ENCODE measurements around the gene DLD. TPM values are rescaled to one million over a fixed set of nuclear protein-coding genes. Genes with fewer than 3 reads are reported as not detected.

The DLD gene
- total and polyA plus RNA-seq, 4 donors = 19.3 to 101 (median 80.2) TPM

DNA sequence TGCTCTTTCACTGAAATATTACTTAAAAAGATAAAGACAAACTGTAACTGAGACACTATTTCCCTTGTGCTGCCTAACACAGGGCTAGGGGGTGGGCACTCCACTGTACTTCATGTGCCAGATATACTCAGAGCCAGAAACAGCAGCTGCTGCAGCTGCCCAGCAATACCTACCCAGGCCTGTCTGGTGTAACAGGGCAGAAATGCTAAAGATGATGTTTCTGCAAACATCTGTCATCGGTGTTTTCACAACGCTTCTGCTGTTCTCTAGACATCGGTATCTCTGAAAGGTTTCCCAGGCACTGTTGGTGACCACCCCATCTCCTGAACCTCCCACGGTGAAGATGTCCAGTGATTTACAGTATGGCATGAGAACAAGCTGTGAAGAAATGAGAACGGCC is 69.3 kb downstream of the DLD start:
- WGBS, 2 donors = 87 to 89% methylated on average over 5 of the region's 5 CpGs
- Histone ChIP-seq H3K36me3 (ENCODE audit: control insufficient read depth in 4 of 4, insufficient read depth in 4 of 4, low read length in 4 of 4) (peaks cover 2 to 38% (median 20%) of the 10 kb centered on the region in 4 donors), H3K9me3 (ENCODE audit: control insufficient read depth in 4 of 4, insufficient read depth in 3 of 4, low read length in 3 of 4) (no peaks in the 10 kb centered on the region), H3K4me3 (no peak overlapping the region), H3K27ac (ENCODE audit: low read depth in 1 of 2, low read length in 1 of 2) (no peak overlapping the region), H3K9ac (ENCODE audit: insufficient read depth in 1 of 2, low read length in 2 of 2) (no peak overlapping the region), H3K4me1 (ENCODE audit: control insufficient read depth in 5 of 5, insufficient read depth in 5 of 5, low read length in 5 of 5) (peaks cover 0 to 19% (median 4%) of the 10 kb centered on the region in 5 donors), H3K27me3 (ENCODE audit: control insufficient read depth in 3 of 3, insufficient read depth in 3 of 3, low read length in 2 of 3) (no peaks in the 10 kb centered on the region)
- ATAC-seq (ENCODE audit: insufficient read depth, low FRiP score) (no peak), DNase-seq (no peak)
- TF ChIP-seq, protein P1, sequence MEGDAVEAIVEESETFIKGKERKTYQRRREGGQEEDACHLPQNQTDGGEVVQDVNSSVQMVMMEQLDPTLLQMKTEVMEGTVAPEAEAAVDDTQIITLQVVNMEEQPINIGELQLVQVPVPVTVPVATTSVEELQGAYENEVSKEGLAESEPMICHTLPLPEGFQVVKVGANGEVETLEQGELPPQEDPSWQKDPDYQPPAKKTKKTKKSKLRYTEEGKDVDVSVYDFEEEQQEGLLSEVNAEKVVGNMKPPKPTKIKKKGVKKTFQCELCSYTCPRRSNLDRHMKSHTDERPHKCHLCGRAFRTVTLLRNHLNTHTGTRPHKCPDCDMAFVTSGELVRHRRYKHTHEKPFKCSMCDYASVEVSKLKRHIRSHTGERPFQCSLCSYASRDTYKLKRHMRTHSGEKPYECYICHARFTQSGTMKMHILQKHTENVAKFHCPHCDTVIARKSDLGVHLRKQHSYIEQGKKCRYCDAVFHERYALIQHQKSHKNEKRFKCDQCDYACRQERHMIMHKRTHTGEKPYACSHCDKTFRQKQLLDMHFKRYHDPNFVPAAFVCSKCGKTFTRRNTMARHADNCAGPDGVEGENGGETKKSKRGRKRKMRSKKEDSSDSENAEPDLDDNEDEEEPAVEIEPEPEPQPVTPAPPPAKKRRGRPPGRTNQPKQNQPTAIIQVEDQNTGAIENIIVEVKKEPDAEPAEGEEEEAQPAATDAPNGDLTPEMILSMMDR (IDR thresholded peaks at IDR 0.05; ENCODE audit: control extremely low read depth, extremely low read depth) = no peak

DNA sequence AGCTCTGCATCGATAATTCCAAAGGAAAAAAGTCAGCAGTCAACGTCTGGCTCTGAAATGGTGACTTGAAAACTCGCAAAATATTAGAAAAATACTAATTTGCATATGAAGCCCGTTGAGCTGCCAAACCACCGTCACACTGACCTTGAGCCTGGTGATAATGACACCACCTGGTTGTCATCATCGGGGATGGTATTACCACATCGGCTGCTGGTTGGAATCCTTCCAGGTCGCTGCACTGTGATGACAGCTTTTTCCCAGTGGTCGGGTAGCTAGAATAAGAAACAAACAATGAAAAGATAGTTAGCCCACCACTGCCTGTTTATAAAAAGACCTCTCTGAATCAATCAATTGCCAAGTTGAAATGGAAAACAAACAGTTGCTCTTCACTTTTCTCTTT is 70.4 kb downstream of the DLD start:
- TF ChIP-seq, protein P1 (IDR thresholded peaks at IDR 0.05; ENCODE audit: control extremely low read depth, extremely low read depth) = no peak
- Histone ChIP-seq H3K4me3 (no peak overlapping the region), H3K27me3 (ENCODE audit: control insufficient read depth in 3 of 3, insufficient read depth in 3 of 3, low read length in 2 of 3) (no peaks in the 10 kb centered on the region), H3K36me3 (ENCODE audit: control insufficient read depth in 4 of 4, insufficient read depth in 4 of 4, low read length in 4 of 4) (peaks cover 2 to 34% (median 18%) of the 10 kb centered on the region in 4 donors), H3K9ac (ENCODE audit: insufficient read depth in 1 of 2, low read length in 2 of 2) (no peak overlapping the region), H3K4me1 (ENCODE audit: control insufficient read depth in 5 of 5, insufficient read depth in 5 of 5, low read length in 5 of 5) (peaks cover 0 to 19% (median 4%) of the 10 kb centered on the region in 5 donors), H3K9me3 (ENCODE audit: control insufficient read depth in 4 of 4, insufficient read depth in 3 of 4, low read length in 3 of 4) (no peaks in the 10 kb centered on the region), H3K27ac (ENCODE audit: low read depth in 1 of 2, low read length in 1 of 2) (no peak overlapping the region)
- DNase-seq (peak; percentile 38 to 52 (median 46)), ATAC-seq (ENCODE audit: insufficient read depth, low FRiP score) (no peak)
- 75 to 79% methylated on average over 9 of the region's 9 CpGs for WGBS, 2 donors

DNA sequence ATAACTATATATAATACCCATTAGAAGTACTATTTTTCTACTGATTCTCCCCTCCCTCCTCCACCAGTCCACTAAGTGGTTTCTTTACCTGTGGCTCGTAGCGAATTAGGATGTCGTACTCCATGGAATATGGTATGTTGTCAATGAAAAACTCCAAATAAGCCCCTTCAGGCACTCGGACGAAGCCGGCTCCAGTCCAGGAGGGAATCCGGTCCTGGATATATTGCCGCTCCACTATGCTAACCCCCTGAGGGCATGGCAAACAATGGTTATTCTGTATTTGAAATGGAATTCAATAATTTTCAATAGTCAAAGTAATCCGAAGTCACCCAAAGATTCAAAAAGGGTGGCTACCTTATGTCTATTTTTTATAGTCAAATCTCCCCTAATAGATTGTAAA is 71.8 kb downstream of the DLD start:
- Histone ChIP-seq H3K9ac (ENCODE audit: insufficient read depth in 1 of 2, low read length in 2 of 2) (no peak overlapping the region), H3K36me3 (ENCODE audit: control insufficient read depth in 4 of 4, insufficient read depth in 4 of 4, low read length in 4 of 4) (peaks cover 2 to 44% (median 23%) of the 10 kb centered on the region in 4 donors), H3K27ac (ENCODE audit: low read depth in 1 of 2, low read length in 1 of 2) (no peak overlapping the region), H3K9me3 (ENCODE audit: control insufficient read depth in 4 of 4, insufficient read depth in 3 of 4, low read length in 3 of 4) (no peaks in the 10 kb centered on the region), H3K27me3 (ENCODE audit: control insufficient read depth in 3 of 3, insufficient read depth in 3 of 3, low read length in 2 of 3) (no peaks in the 10 kb centered on the region), H3K4me1 (ENCODE audit: control insufficient read depth in 5 of 5, insufficient read depth in 5 of 5, low read length in 5 of 5) (peaks cover 0 to 16% (median 5%) of the 10 kb centered on the region in 5 donors), H3K4me3 (no peak overlapping the region)
- ATAC-seq (ENCODE audit: insufficient read depth, low FRiP score) (no peak), DNase-seq (no peak)
- TF ChIP-seq, protein P1 (IDR thresholded peaks at IDR 0.05; ENCODE audit: control extremely low read depth, extremely low read depth) = no peak
- 96% methylated on average over 9 of the region's 9 CpGs for WGBS, 2 donors

DNA sequence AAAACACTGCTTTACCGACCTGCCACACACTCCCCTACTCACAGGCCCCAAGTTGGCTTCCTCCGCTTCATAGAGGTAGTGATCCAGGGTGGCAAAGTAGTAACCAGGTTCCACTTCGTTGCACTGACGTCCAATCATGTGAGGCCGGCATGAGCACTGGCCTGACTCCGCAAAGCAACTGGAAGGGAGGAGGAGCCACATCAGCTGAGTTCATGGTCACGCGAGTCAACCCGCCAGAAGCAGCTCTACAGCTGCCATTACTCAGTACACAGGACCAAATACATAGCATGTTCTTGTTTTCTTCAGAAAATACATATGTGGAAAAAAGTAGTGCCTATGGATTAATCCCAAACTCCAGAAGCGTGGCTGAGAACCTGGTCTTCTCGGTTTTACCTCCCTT is 73.5 kb downstream of the DLD start:
- WGBS, 2 donors = 94 to 95% methylated on average over 11 of the region's 11 CpGs
- Histone ChIP-seq H3K9ac (ENCODE audit: insufficient read depth in 1 of 2, low read length in 2 of 2) (no peak overlapping the region), H3K27ac (ENCODE audit: low read depth in 1 of 2, low read length in 1 of 2) (no peak overlapping the region), H3K4me1 (ENCODE audit: control insufficient read depth in 5 of 5, insufficient read depth in 5 of 5, low read length in 5 of 5) (peaks cover 0 to 11% (median 4%) of the 10 kb centered on the region in 5 donors), H3K27me3 (ENCODE audit: control insufficient read depth in 3 of 3, insufficient read depth in 3 of 3, low read length in 2 of 3) (no peaks in the 10 kb centered on the region), H3K9me3 (ENCODE audit: control insufficient read depth in 4 of 4, insufficient read depth in 3 of 4, low read length in 3 of 4) (no peaks in the 10 kb centered on the region), H3K4me3 (no peak overlapping the region), H3K36me3 (ENCODE audit: control insufficient read depth in 4 of 4, insufficient read depth in 4 of 4, low read length in 4 of 4) (peaks cover 2 to 51% (median 23%) of the 10 kb centered on the region in 4 donors)
- DNase-seq = no peak
- TF ChIP-seq, protein P1 (IDR thresholded peaks at IDR 0.05; ENCODE audit: control extremely low read depth, extremely low read depth) = no peak
- no peak for ATAC-seq (ENCODE audit: insufficient read depth, low FRiP score)

Measured in lung (tissue), 12 donors.